Prostate gland (tissue), 2 donors: ENCODE results near the gene MCC. TPM values are rescaled to one million over a fixed set of nuclear protein-coding genes. Genes with fewer than 3 reads are reported as not detected.

ENCODE experiments used
- DNase-seq: peaks from one replicate; pipeline ENCODE4 v3.0.0-alpha.2; 2019; ENCODE audit warnings: low spot score
- H3K27ac ChIP-seq, 2 donors: fragments of 200-600 bp; sonication (generic); 2 replicates each; pipeline ENCODE4 v1.5.1; 2017 to 2019
- H3K27me3 ChIP-seq: fragments of 200-600 bp; sonication (generic); replicated peaks from 2 replicates; pipeline ENCODE4 v1.5.1; 2019; ENCODE audit not compliant: insufficient read depth
- H3K36me3 ChIP-seq, 2 donors: fragments of 200-600 bp; sonication (generic); 1 replicate in 1 of 2; 2 replicates in 1 of 2; pipeline versions ENCODE4 v1.5.1 to v1.8.1; 2017 to 2019
- H3K4me1 ChIP-seq: fragments of 200-600 bp; sonication (generic); replicated peaks from 2 replicates; pipeline ENCODE4 v1.5.1; 2019
- H3K4me3 ChIP-seq, 2 donors: fragments of 200-600 bp; sonication (generic); 2 replicates each; pipeline ENCODE4 v1.5.1; 2017 to 2019
- H3K9me3 ChIP-seq: fragments of 200-600 bp; sonication (generic); 2 replicates; pipeline ENCODE4 v1.5.1; 2017
- POLR2A ChIP-seq: fragments of 450-650 bp; IDR thresholded peaks from one replicate; pipeline ENCODE4 v1.6.1; 2016; ENCODE audit warnings: antibody characterized with exemption, mild to moderate bottlenecking
- POLR2AphosphoS5 ChIP-seq: sonication (generic); formaldehyde crosslinking; IDR thresholded peaks from one replicate; pipeline ENCODE4 v1.6.1; 2017; ENCODE audit warnings: antibody characterized with exemption
- WGBS: methylation state at CpG from one replicate; pipeline ENCODE4 v1.1.5; 2018; 5-methylcytosine and 5-hydroxymethylcytosine counted together
- intact Hi-C: fragments of 100-400 bp; cut with DNase I; formaldehyde crosslinking; loops from one replicate; pipeline ENCODE4 v1.14.2; 2022
- total RNA-seq, 2 donors: library from RNA; depleted of rRNA; stranded (reverse); fragments of >200 nt; gene quantifications; one replicate each; pipeline ENCODE4 v1.1.0, GENCODE V29; 2016
- TF ChIP-seq, protein P1 (sequence below), 4 experiments: fragments of 200-600 bp in 2 of 4; fragments of 450-650 bp in 2 of 4; sonication (generic) in 2 of 4; IDR thresholded peaks; 1 replicate in 3 of 4; 2 replicates in 1 of 4; pipeline ENCODE4 v1.5.1; 2016 to 2019; ENCODE audit warnings: antibody characterized with exemption in 4 of 4, mild to moderate bottlenecking in 2 of 4, moderate library complexity in 2 of 4

The MCC gene
- total RNA-seq, 2 donors from 2014 or later = 41.5 to 54.1 TPM

DNA sequence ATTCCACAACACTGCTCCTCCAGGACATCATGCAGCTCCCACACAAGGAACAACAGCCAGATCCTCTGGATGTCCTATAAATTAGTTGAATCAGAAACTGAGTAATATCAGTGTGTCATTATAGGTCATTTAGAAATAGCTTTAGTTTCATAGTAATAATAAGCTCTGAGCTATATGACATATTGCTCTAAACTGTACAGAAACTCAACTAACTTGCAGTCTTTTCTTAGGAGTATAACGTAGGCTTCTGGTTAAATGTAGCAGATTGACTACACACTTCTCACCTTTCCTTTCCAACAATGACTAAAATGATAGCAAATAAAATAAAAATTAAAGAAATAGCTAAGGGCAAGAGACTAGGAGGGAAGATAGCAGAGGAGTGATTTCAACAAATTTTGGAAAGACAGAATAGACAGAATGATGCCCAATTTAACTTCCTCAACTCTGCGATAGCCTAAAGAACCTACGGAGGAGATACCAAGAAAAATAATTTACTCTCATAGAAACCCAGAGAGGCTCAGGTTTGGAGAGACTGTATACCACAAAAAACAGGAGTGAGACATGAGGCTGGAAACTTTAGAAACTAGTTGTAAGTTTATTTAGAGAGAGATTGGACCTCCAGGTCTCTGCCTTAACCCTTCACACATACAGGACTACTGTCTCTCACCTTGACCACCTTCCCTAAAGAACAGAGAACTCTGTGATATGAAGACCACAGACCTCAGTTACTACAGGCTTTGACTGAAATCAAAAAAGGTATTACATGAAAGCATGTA is 247.1 kb downstream of the MCC start:
- 96% methylated on average over 3 of the region's 3 CpGs for WGBS
- no peak overlapping the region for H3K27ac ChIP-seq

DNA sequence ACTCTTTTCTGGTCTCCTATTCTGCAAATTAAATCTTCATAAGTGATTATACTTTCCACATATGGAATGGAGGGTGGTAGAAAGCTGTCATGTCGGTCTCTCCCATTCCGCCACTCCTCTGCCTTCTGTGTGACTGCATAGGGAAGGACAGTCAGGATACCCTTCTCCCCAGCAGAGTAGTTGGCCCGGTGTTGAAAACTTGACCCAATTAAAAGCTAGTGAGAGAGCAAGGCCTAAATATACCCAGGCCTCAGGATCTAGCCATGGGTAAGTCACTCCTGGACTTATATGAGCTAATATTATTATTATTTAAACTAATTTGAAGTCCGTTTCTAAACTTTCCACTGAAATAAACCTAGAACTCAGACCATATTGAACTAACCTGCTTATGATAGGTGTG is 248.2 kb downstream of the MCC start:
- Histone ChIP-seq H3K27ac (no peak overlapping the region), H3K27me3 (no peaks in the 10 kb centered on the region), H3K9me3 (no peaks in the 10 kb centered on the region), H3K36me3 (no peaks in the 10 kb centered on the region), H3K4me3 (no peak overlapping the region), H3K4me1 (no peaks in the 10 kb centered on the region)
- intact Hi-C loops = no loop called here
- no peak for TF ChIP-seq POLR2A
- TF ChIP-seq, protein P1, sequence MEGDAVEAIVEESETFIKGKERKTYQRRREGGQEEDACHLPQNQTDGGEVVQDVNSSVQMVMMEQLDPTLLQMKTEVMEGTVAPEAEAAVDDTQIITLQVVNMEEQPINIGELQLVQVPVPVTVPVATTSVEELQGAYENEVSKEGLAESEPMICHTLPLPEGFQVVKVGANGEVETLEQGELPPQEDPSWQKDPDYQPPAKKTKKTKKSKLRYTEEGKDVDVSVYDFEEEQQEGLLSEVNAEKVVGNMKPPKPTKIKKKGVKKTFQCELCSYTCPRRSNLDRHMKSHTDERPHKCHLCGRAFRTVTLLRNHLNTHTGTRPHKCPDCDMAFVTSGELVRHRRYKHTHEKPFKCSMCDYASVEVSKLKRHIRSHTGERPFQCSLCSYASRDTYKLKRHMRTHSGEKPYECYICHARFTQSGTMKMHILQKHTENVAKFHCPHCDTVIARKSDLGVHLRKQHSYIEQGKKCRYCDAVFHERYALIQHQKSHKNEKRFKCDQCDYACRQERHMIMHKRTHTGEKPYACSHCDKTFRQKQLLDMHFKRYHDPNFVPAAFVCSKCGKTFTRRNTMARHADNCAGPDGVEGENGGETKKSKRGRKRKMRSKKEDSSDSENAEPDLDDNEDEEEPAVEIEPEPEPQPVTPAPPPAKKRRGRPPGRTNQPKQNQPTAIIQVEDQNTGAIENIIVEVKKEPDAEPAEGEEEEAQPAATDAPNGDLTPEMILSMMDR (IDR thresholded peaks at IDR 0.05) = no peak
- no peak for TF ChIP-seq POLR2AphosphoS5
- no peak for DNase-seq
- 100% methylated on average over 4 of the region's 4 CpGs for WGBS

More for the DNA sequence above, 247.1 kb downstream of the MCC start:
- Histone ChIP-seq H3K4me3 (no peak overlapping the region), H3K27me3 (no peaks in the 10 kb centered on the region), H3K9me3 (no peaks in the 10 kb centered on the region), H3K36me3 (no peaks in the 10 kb centered on the region), H3K4me1 (no peaks in the 10 kb centered on the region)
- intact Hi-C loops = no loop called here
- TF ChIP-seq, protein P1 (IDR thresholded peaks at IDR 0.05) = no peak
- no peak for TF ChIP-seq POLR2AphosphoS5
- no peak for TF ChIP-seq POLR2A
- DNase-seq = no peak

DNA sequence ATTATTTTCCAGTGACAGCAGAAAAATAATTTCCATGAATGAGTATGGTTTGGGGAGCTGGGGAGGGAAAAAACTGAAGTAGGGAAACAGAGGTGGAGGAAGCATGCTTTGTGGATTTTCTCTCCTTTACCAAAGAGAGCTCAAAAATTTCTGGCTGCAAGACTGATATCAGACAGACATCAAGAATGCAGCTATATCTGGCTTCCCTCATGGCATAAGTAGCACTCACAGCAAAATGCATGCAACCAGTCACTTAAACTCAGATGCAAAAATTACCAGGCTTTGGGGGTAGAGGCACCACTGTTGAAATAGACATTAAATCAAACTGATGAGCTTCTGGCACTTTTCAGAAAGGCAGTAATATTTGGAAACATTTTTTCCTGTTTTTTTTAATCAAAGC is 250.4 kb downstream of the MCC start:
- TF ChIP-seq POLR2A (no peak), POLR2AphosphoS5 (no peak)
- TF ChIP-seq, protein P1 (IDR thresholded peaks at IDR 0.05) = no peak
- intact Hi-C loops = no loop called here
- no peaks in the 10 kb centered on the region for H3K4me1 ChIP-seq

GRCh38 chr5:113236536-113237288 is 251.5 kb downstream of the MCC start:
- Histone ChIP-seq H3K4me3 (no peak overlapping the region), H3K27ac (no peak overlapping the region), H3K4me1 (no peaks in the 10 kb centered on the region), H3K36me3 (no peaks in the 10 kb centered on the region), H3K27me3 (no peaks in the 10 kb centered on the region), H3K9me3 (no peaks in the 10 kb centered on the region)
- TF ChIP-seq POLR2A (no peak), POLR2AphosphoS5 (no peak)
- TF ChIP-seq, protein P1 (IDR thresholded peaks at IDR 0.05) = no peak
- WGBS = 70% methylated on average over 10 of the region's 10 CpGs
- DNase-seq = no peak
- intact Hi-C loops = no loop called here

More for the DNA sequence above, 250.4 kb downstream of the MCC start:
- no peak for DNase-seq
- Histone ChIP-seq H3K27me3 (no peaks in the 10 kb centered on the region), H3K27ac (no peak overlapping the region), H3K9me3 (no peaks in the 10 kb centered on the region), H3K4me3 (no peak overlapping the region), H3K36me3 (no peaks in the 10 kb centered on the region)
